ENCODE results near the gene NTNG1. TPM values are rescaled to one million over a fixed set of nuclear protein-coding genes. Genes with fewer than 3 reads are reported as not detected.

Gene NTNG1
- total and polyA plus RNA-seq, 2 of the 4 experiments (the other 2 are of a cell fraction) = 1.2 to 2.3 TPM

GRCh38 chr1:107389410-107390396 lies 248.9 kb downstream of the NTNG1 start:
- Histone ChIP-seq H3K56ac (ENCODE audit: extremely low read depth, insufficient read depth, low read length) (no peak overlapping the region), H3K14ac (replicated peaks; ENCODE audit: low read depth, low read length) (no peak overlapping the region), H3K27me3 (ENCODE audit: control insufficient read depth, insufficient read depth, low read length) (no peaks in the 10 kb centered on the region), H3K23ac (ENCODE audit: low read depth, low read length) (no peak overlapping the region), H3K79me1 (ENCODE audit: low read depth in 1 of 2, low read length in 2 of 2) (no peaks in the 10 kb centered on the region), H3K9me1 (ENCODE audit: insufficient read depth, low read length) (no peaks in the 10 kb centered on the region), H3K4me1 (ENCODE audit: control insufficient read depth, insufficient read depth, low read length) (no peaks in the 10 kb centered on the region), H2BK20ac (ENCODE audit: low read depth, low read length) (no peak overlapping the region), H4K8ac (ENCODE audit: low read depth in 2 of 2, low read length in 2 of 2) (no peak overlapping the region), H4K20me1 (ENCODE audit: insufficient read depth, low read length) (no peaks in the 10 kb centered on the region), H3K18ac (ENCODE audit: low read depth, low read length) (no peak overlapping the region), H3K4me3 (ENCODE audit: insufficient read depth, low read depth, low read length) (no peak overlapping the region), H3K27ac (ENCODE audit: insufficient read depth, low read length) (no peak overlapping the region), H2AK5ac (ENCODE audit: low read depth, low read length) (no peak overlapping the region), H4K91ac (ENCODE audit: insufficient read depth, low read depth, low read length) (no peak overlapping the region), H2AFZ (replicated peaks; ENCODE audit: low read length, poor library complexity) (no peak overlapping the region), H3K9me3 (ENCODE audit: control insufficient read depth, insufficient read depth, low read length) (no peaks in the 10 kb centered on the region; the same call in 1 of the 2 replicates), H3K36me3 (ENCODE audit: control insufficient read depth, insufficient read depth, low read length) (no peaks in the 10 kb centered on the region), H4K5ac (ENCODE audit: low read depth, low read length) (no peak overlapping the region), H2BK15ac (ENCODE audit: low read depth, low read length) (no peak overlapping the region), H2AK9ac (replicated peaks; ENCODE audit: low read depth, low read length, poor library complexity) (no peak overlapping the region), H2BK5ac (ENCODE audit: low read depth, low read length, poor library complexity, severe bottlenecking) (no peak overlapping the region), H3K9ac (ENCODE audit: low read depth, low read length) (no peak overlapping the region), H3K4me2 (ENCODE audit: low read depth, low read length) (no peak overlapping the region), H3K4ac (ENCODE audit: low read depth, low read length) (no peak overlapping the region), H2BK120ac (ENCODE audit: low read depth, low read length) (no peak overlapping the region)
- ATAC-seq (ENCODE audit: low read depth) = no peak
- POLR2A ChIA-PET (ENCODE audit: unreplicated experiment) = no interaction called here
- intact Hi-C loops (cut with micrococcal nuclease) (no loop called here), in situ Hi-C loops (cut with MboI; ENCODE audit: low sequenced_read_pairs) (no loop called here), dilution Hi-C loops (cut with HindIII; ENCODE audit: low sequenced_read_pairs, unreplicated experiment) (no loop called here)
- no peak for DNase-seq
- CTCF ChIA-PET = no interaction called here
- TF ChIP-seq CHD1 (IDR thresholded peaks at IDR 0.05; ENCODE audit: low read depth, low read length) (no peak), BHLHE40 (IDR thresholded peaks at IDR 0.05; ENCODE audit: low read depth, low read length) (no peak), MAZ (IDR thresholded peaks at IDR 0.05; ENCODE audit: borderline replicate concordance, low read depth, low read length) (no peak), FOS (IDR thresholded peaks at IDR 0.05; ENCODE audit: low read depth, low read length) (no peak), SMC3 (IDR thresholded peaks at IDR 0.05; ENCODE audit: low read depth, low read length) (no peak), RAD21 (IDR thresholded peaks at IDR 0.05; ENCODE audit: low read length) (no peak)
- TF ChIP-seq, protein P1, sequence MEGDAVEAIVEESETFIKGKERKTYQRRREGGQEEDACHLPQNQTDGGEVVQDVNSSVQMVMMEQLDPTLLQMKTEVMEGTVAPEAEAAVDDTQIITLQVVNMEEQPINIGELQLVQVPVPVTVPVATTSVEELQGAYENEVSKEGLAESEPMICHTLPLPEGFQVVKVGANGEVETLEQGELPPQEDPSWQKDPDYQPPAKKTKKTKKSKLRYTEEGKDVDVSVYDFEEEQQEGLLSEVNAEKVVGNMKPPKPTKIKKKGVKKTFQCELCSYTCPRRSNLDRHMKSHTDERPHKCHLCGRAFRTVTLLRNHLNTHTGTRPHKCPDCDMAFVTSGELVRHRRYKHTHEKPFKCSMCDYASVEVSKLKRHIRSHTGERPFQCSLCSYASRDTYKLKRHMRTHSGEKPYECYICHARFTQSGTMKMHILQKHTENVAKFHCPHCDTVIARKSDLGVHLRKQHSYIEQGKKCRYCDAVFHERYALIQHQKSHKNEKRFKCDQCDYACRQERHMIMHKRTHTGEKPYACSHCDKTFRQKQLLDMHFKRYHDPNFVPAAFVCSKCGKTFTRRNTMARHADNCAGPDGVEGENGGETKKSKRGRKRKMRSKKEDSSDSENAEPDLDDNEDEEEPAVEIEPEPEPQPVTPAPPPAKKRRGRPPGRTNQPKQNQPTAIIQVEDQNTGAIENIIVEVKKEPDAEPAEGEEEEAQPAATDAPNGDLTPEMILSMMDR (conservative IDR thresholded peaks at IDR 0.05; ENCODE audit: low read depth, low read length) = no peak
- TF ChIP-seq, protein P2, sequence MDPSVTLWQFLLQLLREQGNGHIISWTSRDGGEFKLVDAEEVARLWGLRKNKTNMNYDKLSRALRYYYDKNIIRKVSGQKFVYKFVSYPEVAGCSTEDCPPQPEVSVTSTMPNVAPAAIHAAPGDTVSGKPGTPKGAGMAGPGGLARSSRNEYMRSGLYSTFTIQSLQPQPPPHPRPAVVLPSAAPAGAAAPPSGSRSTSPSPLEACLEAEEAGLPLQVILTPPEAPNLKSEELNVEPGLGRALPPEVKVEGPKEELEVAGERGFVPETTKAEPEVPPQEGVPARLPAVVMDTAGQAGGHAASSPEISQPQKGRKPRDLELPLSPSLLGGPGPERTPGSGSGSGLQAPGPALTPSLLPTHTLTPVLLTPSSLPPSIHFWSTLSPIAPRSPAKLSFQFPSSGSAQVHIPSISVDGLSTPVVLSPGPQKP (IDR thresholded peaks at IDR 0.05; ENCODE audit: borderline replicate concordance, low read depth, low read length) = no peak
- 0% methylated on average over 1 of the region's 15 CpGs; no CpG with 5 or more reads in 1 of the 2 experiments for WGBS, 2 experiments (ENCODE audit: extremely low coverage in 2 of 2, insufficient read length in 1 of 2)
- BruUV-seq (replicated peaks) = no TSS peak

Data from IMR-90 (cell line).